OCI-LY7 (cell line): ENCODE results near the gene PRR3.

Source experiments
- CTCF ChIP-seq: fragments of 200-600 bp; sonication (generic); conservative IDR thresholded peaks from 2 replicates; pipeline ENCODE4 v1.5.1; 2014; ENCODE audit warnings: mild to moderate bottlenecking, antibody characterized with exemption, low read length, moderate library complexity, mixed read lengths
- EZH2phosphoT487 ChIP-seq: fragments of 200-600 bp; sonication (generic); IDR thresholded peaks from 2 replicates; pipeline ENCODE4 v1.6.1; 2018; ENCODE audit warnings: low read depth, borderline replicate concordance, mild to moderate bottlenecking, mixed run types, antibody characterized with exemption, low read length, moderate library complexity, mixed read lengths

GRCh38 chr6:30520522-30520921, 36.6 kb upstream of the PRR3 start:
- TF ChIP-seq CTCF (no peak), EZH2phosphoT487 (no peak)
